ENCODE measurements around the gene DNMT3B.

GRCh38 chr20:32803092-32803491 is 40.9 kb downstream of the DNMT3B start:
- no peak for TF ChIP-seq CTCF (conservative IDR thresholded peaks at IDR 0.05 in 1 of 2, IDR thresholded peaks at IDR 0.05 in 1 of 2; ENCODE audit: extremely low read depth in 1 of 2, insufficient read depth in 1 of 2, low read depth in 1 of 2, low read length in 2 of 2)
- no peak for TF ChIP-seq EZH2 (IDR thresholded peaks at IDR 0.05; ENCODE audit: borderline replicate concordance, low read length)
